HL-60 (cell line): ENCODE data around the gene HTR2B.

ENCODE experiments used
- CTCF ChIP-seq: IDR thresholded peaks from one replicate; pipeline ENCODE4 v1.5.1; 2011; ENCODE audit warnings: low read length, control low read depth, inconsistent platforms; ENCODE audit not compliant: insufficient read depth
- POLR2AphosphoS5 ChIP-seq: IDR thresholded peaks from 2 replicates; pipeline ENCODE4 v1.6.1; 2012; ENCODE audit warnings: low read depth
- REST ChIP-seq: IDR thresholded peaks from 2 replicates; pipeline ENCODE4 v1.6.1; 2012; ENCODE audit warnings: low read depth; ENCODE audit not compliant: insufficient replicate concordance
- SPI1 ChIP-seq: IDR thresholded peaks from 2 replicates; pipeline ENCODE4 v1.6.1; 2012; ENCODE audit warnings: low read depth, mild to moderate bottlenecking, borderline replicate concordance

- TF ChIP-seq CTCF (no peak), POLR2AphosphoS5 (no peak), SPI1 (no peak), REST (no peak)
These were observed 3.1 kb upstream of the HTR2B start for GRCh38 chr2:231127936-231128335.
